HepG2 (cell line): Measurements from ENCODE around the gene TMEM231. TPM values are rescaled to one million over a fixed set of nuclear protein-coding genes. Genes with fewer than 3 reads are reported as not detected.

Experiments used
- ARID4A ChIP-seq: sonication (generic); formaldehyde crosslinking; IDR thresholded peaks from 2 replicates; pipeline ENCODE4 v1.5.0; 2020; ENCODE audit warnings: mild to moderate bottlenecking, missing genetic modification reagents, borderline replicate concordance
- ARID5B ChIP-seq: IDR thresholded peaks from 2 replicates; pipeline ENCODE4 v1.4.0; 2020; ENCODE audit warnings: mild to moderate bottlenecking, missing genetic modification reagents
- CHD4 ChIP-seq: fragments of 200-600 bp; sonication (generic); IDR thresholded peaks from 2 replicates; pipeline ENCODE4 v1.7.0; 2017; ENCODE audit warnings: mild to moderate bottlenecking, low read length, borderline replicate concordance
- CREB1 ChIP-seq, 2 experiments: fragments of 450-650 bp in 1 of 2; IDR thresholded peaks; 2 replicates each; pipeline ENCODE4 v1.6.1; 2016 to 2017; ENCODE audit warnings: control low read depth in 1 of 2, mild to moderate bottlenecking in 1 of 2, missing compliant biosample characterization in 1 of 2, missing genetic modification characterization in 1 of 2
- FOSL2 ChIP-seq: sonication (generic); formaldehyde crosslinking; IDR thresholded peaks from 2 replicates; pipeline ENCODE4 v1.4.0; 2020; ENCODE audit warnings: missing genetic modification reagents
- MYPOP ChIP-seq: sonication (generic); formaldehyde crosslinking; IDR thresholded peaks from 2 replicates; pipeline ENCODE4 v1.8.1; 2023; ENCODE audit warnings: mild to moderate bottlenecking, moderate library complexity, missing genetic modification reagents
- RERE ChIP-seq: IDR thresholded peaks from 2 replicates; pipeline ENCODE4 v1.6.1; 2016; ENCODE audit warnings: low read depth, missing genetic modification reagents, missing compliant biosample characterization
- SAP130 ChIP-seq: IDR thresholded peaks from 2 replicates; pipeline ENCODE4 v1.6.1; 2016; ENCODE audit warnings: low read depth
- ZBTB44 ChIP-seq: sonication (generic); formaldehyde crosslinking; IDR thresholded peaks from 2 replicates; pipeline ENCODE4 v1.4.0; 2020; ENCODE audit warnings: missing genetic modification reagents
- ZFP41 ChIP-seq: sonication (generic); formaldehyde crosslinking; IDR thresholded peaks from 2 replicates; pipeline ENCODE4 v1.4.0; 2020; ENCODE audit warnings: mild to moderate bottlenecking, missing genetic modification reagents, borderline replicate concordance
- polyA plus RNA-seq, 8 experiments: library from polyadenylated mRNA; depleted of rRNA in 3 of 8; stranded (reverse) in 7 of 8; unstranded in 1 of 8; fragments of >200 nt; fragmentation: Illumina TruSeq in 4 of 8; extraction: Trizol in 4 of 8; gene quantifications; 2 replicates each; pipeline versions ENCODE4 v1.2.1 to v1.2.3, GENCODE V29; 2011 to 2016; ENCODE audit warnings: low read depth in 4 of 8, missing spikeins in 1 of 8, mixed read lengths in 1 of 8; ENCODE audit not compliant: insufficient read depth in 1 of 8
- total RNA-seq, 5 experiments: library from RNA; depleted of rRNA; stranded (reverse); fragments of >200 nt; fragmentation: Illumina TruSeq; extraction: Trizol; gene quantifications; 2 replicates each; pipeline ENCODE4 v1.2.3, GENCODE V29; 2016; ENCODE audit warnings: low read depth in 1 of 5

Gene TMEM231
- total and polyA plus RNA-seq, 2 of the 13 experiments (the other 11 are each of a cell fraction or from before 2014, with no cell fraction given) = 3.5 to 7.4 TPM

GRCh38 chr16:75527825-75528299 lies 28.2 kb downstream of the TMEM231 start (continued):
- peak; percentile 50; the same call in 1 of the 2 replicates for TF ChIP-seq ARID5B (CRISPR knock-in tag)
- 0 out of 2 replicates have a peak, but pooled peaks have one; percentile 47 for TF ChIP-seq RERE
- TF ChIP-seq MYPOP (CRISPR knock-in tag) = no peak
- no peak for TF ChIP-seq ZFP41 (CRISPR knock-in tag)
- peak; percentile 89 for TF ChIP-seq FOSL2
- TF ChIP-seq CREB1 (IDR thresholded peaks at IDR 0.05) = no peak
- peak; percentile 35; the same call in 1 of the 2 replicates for TF ChIP-seq CREB1 (CRISPR knock-in tag; IDR thresholded peaks at IDR 0.05)
- TF ChIP-seq SAP130 (CRISPR knock-in tag) = 0 out of 2 replicates have a peak, but pooled peaks have one; percentile 12
- no peak for TF ChIP-seq ZBTB44 (CRISPR knock-in tag)
- no peak; the same call in 1 of the 2 replicates for TF ChIP-seq CHD4
- TF ChIP-seq ARID4A = no peak
